Tibial artery (tissue), 4 donors: ENCODE results near the gene PFKFB4.

ENCODE experiments used
- DNase-seq, 2 donors: peaks; one replicate each; pipeline ENCODE4 v3.0.0-alpha.2; 2019
- H3K27ac ChIP-seq, 2 donors: fragments of 200-600 bp; sonication (generic) in 1 of 2; 1 replicate in 1 of 2; 2 replicates in 1 of 2; pipeline ENCODE4 v1.5.1; 2018 to 2019; ENCODE audit warnings: mild to moderate bottlenecking in 1 of 2
- H3K27me3 ChIP-seq, 2 donors: fragments of 200-600 bp; sonication (generic) in 1 of 2; one replicate each; pipeline versions ENCODE4 v1.5.1 to v1.6.0; 2016 to 2019
- H3K36me3 ChIP-seq, 3 donors: fragments of 200-600 bp; sonication (generic) in 2 of 3; one replicate each; pipeline ENCODE4 v1.5.1; 2016 to 2019; ENCODE audit warnings: mild to moderate bottlenecking in 2 of 3
- H3K4me1 ChIP-seq, 4 donors: fragments of 200-600 bp; sonication (generic) in 2 of 4; 1 replicate in 3 of 4; 2 replicates in 1 of 4; pipeline ENCODE4 v1.5.1; 2016 to 2019
- H3K4me3 ChIP-seq, 2 donors: fragments of 200-600 bp; sonication (generic) in 1 of 2; 1 replicate in 1 of 2; 2 replicates in 1 of 2; pipeline ENCODE4 v1.5.1; 2018 to 2019; ENCODE audit warnings: mild to moderate bottlenecking in 2 of 2
- H3K9me3 ChIP-seq, 3 donors: fragments of 200-600 bp; sonication (generic) in 1 of 3; one replicate each; pipeline ENCODE4 v1.5.1; 2016 to 2019
- CTCF ChIP-seq, 2 experiments: fragments of 200-600 bp in 1 of 2; fragments of 450-650 bp in 1 of 2; IDR thresholded peaks; one replicate each; pipeline ENCODE4 v1.5.1; 2017 to 2019; ENCODE audit warnings: antibody characterized with exemption in 2 of 2, mild to moderate bottlenecking in 1 of 2, moderate library complexity in 1 of 2
- intact Hi-C: fragments of 100-400 bp; cut with DNase I; formaldehyde crosslinking; loops from one replicate; pipeline ENCODE4 v1.15.0; 2023; ENCODE audit warnings: low total_unique reads

Gene PFKFB4

GRCh38 chr3:48581621-48582481 is 25.2 kb upstream of the PFKFB4 start:
- Histone ChIP-seq H3K27me3 (no peaks in the 10 kb centered on the region), H3K4me3 (no peak overlapping the region), H3K9me3 (no peaks in the 10 kb centered on the region), H3K36me3 (peaks cover 0 to 89% (median 5%) of the 10 kb centered on the region in 3 donors), H3K27ac (no peak overlapping the region), H3K4me1 (no peaks in the 10 kb centered on the region)
- no peak for DNase-seq
- intact Hi-C loops, result no loop called here
- no peak for TF ChIP-seq CTCF (IDR thresholded peaks at IDR 0.05)

GRCh38 chr3:48576647-48577046 is 20.0 kb upstream of the PFKFB4 start:
- no peak overlapping the region for H3K27ac ChIP-seq
- no peak for DNase-seq
- no peak for TF ChIP-seq CTCF (IDR thresholded peaks at IDR 0.05)
- peaks cover 0 to 72% (median 0%) of the 10 kb centered on the region in 3 donors for H3K36me3 ChIP-seq
- intact Hi-C loops, result no loop called here
- no peaks in the 10 kb centered on the region for H3K4me1 ChIP-seq
- no peaks in the 10 kb centered on the region for H3K27me3 ChIP-seq
- H3K9me3 ChIP-seq, result no peaks in the 10 kb centered on the region
- no peak overlapping the region for H3K4me3 ChIP-seq

GRCh38 chr3:48575366-48575765 is 18.8 kb upstream of the PFKFB4 start:
- Histone ChIP-seq H3K4me3 (no peak overlapping the region), H3K27me3 (no peaks in the 10 kb centered on the region), H3K9me3 (no peaks in the 10 kb centered on the region), H3K36me3 (peaks cover 0 to 67% (median 0%) of the 10 kb centered on the region in 3 donors), H3K27ac (no peak overlapping the region), H3K4me1 (no peaks in the 10 kb centered on the region)
- DNase-seq, result no peak
- TF ChIP-seq CTCF (IDR thresholded peaks at IDR 0.05), result no peak
- intact Hi-C loops, result no loop called here

GRCh38 chr3:48573973-48574585 is 17.5 kb upstream of the PFKFB4 start:
- H3K9me3 ChIP-seq, result no peaks in the 10 kb centered on the region
- H3K27ac ChIP-seq, result no peak overlapping the region
- no peaks in the 10 kb centered on the region for H3K4me1 ChIP-seq
- H3K27me3 ChIP-seq, result no peaks in the 10 kb centered on the region
- DNase-seq, result no peak
- TF ChIP-seq CTCF (IDR thresholded peaks at IDR 0.05), result no peak
- peaks cover 0 to 55% (median 0%) of the 10 kb centered on the region in 3 donors for H3K36me3 ChIP-seq
- no peak overlapping the region for H3K4me3 ChIP-seq
- intact Hi-C loops, result no loop called here

- Histone ChIP-seq H3K27me3 (no peaks in the 10 kb centered on the region), H3K27ac (no peak overlapping the region), H3K4me1 (no peaks in the 10 kb centered on the region), H3K9me3 (no peaks in the 10 kb centered on the region), H3K36me3 (peaks cover 0 to 40% (median 0%) of the 10 kb centered on the region in 3 donors), H3K4me3 (no peak overlapping the region)
- intact Hi-C loops, result no loop called here
- TF ChIP-seq CTCF (IDR thresholded peaks at IDR 0.05), result no peak
- no peak for DNase-seq
These were observed 15.9 kb upstream of the PFKFB4 start for GRCh38 chr3:48572517-48572916.
